ENCODE data around the gene PAPSS2.

- TF ChIP-seq POLR2A (IDR thresholded peaks at IDR 0.05; ENCODE audit: low read depth, low read length) (no peak), CTCF (IDR thresholded peaks at IDR 0.05; ENCODE audit: extremely low read depth in 1 of 2, insufficient read depth in 1 of 2, low read depth in 1 of 2, low read length in 2 of 2) (no peak), POLR2AphosphoS5 (IDR thresholded peaks at IDR 0.05; ENCODE audit: insufficient read depth, low read depth, low read length) (no peak)
Observed at GRCh38 chr10:87671139-87671815, 11.6 kb downstream of the PAPSS2 start.

Measured in endothelial cell of umbilical vein (primary cell).